Tibial nerve (tissue), 4 donors: ENCODE results near the gene MXRA8. TPM values are rescaled to one million over a fixed set of nuclear protein-coding genes. Genes with fewer than 3 reads are reported as not detected.

ENCODE experiments used
- DNase-seq, 2 donors: peaks; one replicate each; pipeline ENCODE4 v3.0.0-alpha.2; 2019; ENCODE audit warnings: low spot score in 2 of 2
- H3K27ac ChIP-seq, 4 donors: fragments of 200-600 bp; sonication (generic) in 3 of 4; one replicate each; pipeline ENCODE4 v1.5.1; 2017 to 2019; ENCODE audit warnings: mild to moderate bottlenecking in 1 of 4
- H3K27me3 ChIP-seq, 2 donors: fragments of 200-600 bp; sonication (generic) in 1 of 2; one replicate each; pipeline versions ENCODE4 v1.5.1 to v1.6.0; 2017 to 2019
- H3K36me3 ChIP-seq, 3 donors: fragments of 200-600 bp; sonication (generic); one replicate each; pipeline ENCODE4 v1.5.1; 2018 to 2019
- H3K4me1 ChIP-seq, 4 donors: fragments of 200-600 bp; sonication (generic) in 3 of 4; one replicate each; pipeline ENCODE4 v1.5.1; 2017 to 2019
- H3K4me3 ChIP-seq, 4 donors: fragments of 200-600 bp; sonication (generic) in 3 of 4; one replicate each; pipeline ENCODE4 v1.5.1; 2017 to 2019; ENCODE audit warnings: mild to moderate bottlenecking in 1 of 4, moderate library complexity in 1 of 4
- H3K9me3 ChIP-seq, 4 donors: fragments of 200-600 bp; sonication (generic) in 3 of 4; one replicate each; pipeline ENCODE4 v1.5.1; 2017 to 2019
- EP300 ChIP-seq, 2 donors: sonication (generic); formaldehyde crosslinking; IDR thresholded peaks; one replicate each; pipeline ENCODE4 v1.6.1; 2017; ENCODE audit warnings: antibody characterized with exemption in 2 of 2, mild to moderate bottlenecking in 1 of 2
- POLR2A ChIP-seq, 2 donors: fragments of 450-650 bp; IDR thresholded peaks; one replicate each; pipeline ENCODE4 v1.6.1; 2017; ENCODE audit warnings: antibody characterized with exemption in 2 of 2, mild to moderate bottlenecking in 2 of 2, moderate library complexity in 2 of 2
- WGBS, 2 donors: methylation state at CpG; one replicate each; pipeline ENCODE4 v1.1.5; 2018; 5-methylcytosine and 5-hydroxymethylcytosine counted together
- total RNA-seq, 4 donors: library from RNA; depleted of rRNA; stranded (reverse); fragments of >200 nt; gene quantifications; one replicate each; pipeline ENCODE4 v1.1.0, GENCODE V29; 2016
- TF ChIP-seq, protein P1 (sequence below), 5 experiments: fragments of 200-600 bp in 3 of 5; fragments of 450-650 bp in 2 of 5; sonication (generic) in 3 of 5; IDR thresholded peaks; one replicate each; pipeline ENCODE4 v1.5.1; 2016 to 2019; ENCODE audit warnings: antibody characterized with exemption in 5 of 5, mild to moderate bottlenecking in 3 of 5, moderate library complexity in 2 of 5

MXRA8 gene
- total RNA-seq, 4 donors from 2014 or later, result 351 to 659 (median 448) TPM

- no peak for TF ChIP-seq EP300 (IDR thresholded peaks at IDR 0.05)
- TF ChIP-seq POLR2A (IDR thresholded peaks at IDR 0.05), result no peak
- no peaks in the 10 kb centered on the region for H3K27me3 ChIP-seq
- 31 to 55% methylated on average over 8 to 11 of the region's 28 CpGs for WGBS, 2 donors
- peak overlapping the region in 3 of 4 donors; percentile 40 to 91 (median 86) for H3K27ac ChIP-seq
- peaks cover 0 to 61% (median 54%) of the 10 kb centered on the region in 4 donors for H3K4me1 ChIP-seq
- DNase-seq, result no peak
- H3K4me3 ChIP-seq, result peak overlapping the region in 1 of 4 donors; percentile 66
- no peaks in the 10 kb centered on the region for H3K9me3 ChIP-seq
- peaks cover 0 to 28% (median 4%) of the 10 kb centered on the region in 3 donors for H3K36me3 ChIP-seq
Observed at GRCh38 chr1:1353389-1354151, 4.8 kb downstream of the MXRA8 start.

DNA sequence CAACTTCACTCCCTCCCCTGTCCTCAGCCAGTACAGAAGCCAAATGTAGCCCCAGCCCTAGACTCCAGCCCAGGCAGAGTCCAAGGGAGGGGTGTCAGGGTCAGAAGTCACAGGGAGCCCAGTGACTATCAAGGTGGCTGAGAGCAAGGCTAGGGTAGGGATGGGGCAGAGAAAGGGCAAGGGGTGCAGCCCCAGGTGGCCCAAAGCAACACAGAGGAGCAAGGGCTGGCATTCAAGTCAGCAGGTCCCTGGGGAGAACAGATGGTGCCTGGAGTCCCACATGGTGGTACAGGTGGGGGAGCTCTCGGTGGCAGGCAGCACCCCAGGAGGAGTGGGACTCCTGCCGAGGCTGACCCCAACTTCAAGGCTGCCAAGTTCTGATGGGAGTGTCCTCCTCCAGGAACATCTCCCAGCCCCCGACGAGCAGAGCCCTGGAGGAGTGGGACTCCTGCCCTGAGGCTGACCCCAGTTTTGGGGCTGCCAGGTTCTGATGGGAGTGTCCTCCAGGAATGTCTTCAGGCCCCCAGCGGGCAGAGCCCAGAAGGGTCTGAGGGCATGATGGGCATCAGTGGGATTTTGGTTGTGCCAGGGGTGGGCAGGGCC, 5.5 kb downstream of the MXRA8 start:
- H3K4me3 ChIP-seq, result no peak overlapping the region
- peaks cover 0 to 28% (median 4%) of the 10 kb centered on the region in 3 donors for H3K36me3 ChIP-seq
- H3K4me1 ChIP-seq, result peaks cover 0 to 65% (median 56%) of the 10 kb centered on the region in 4 donors
- no peaks in the 10 kb centered on the region for H3K27me3 ChIP-seq
- DNase-seq, result no peak
- no peaks in the 10 kb centered on the region for H3K9me3 ChIP-seq
- H3K27ac ChIP-seq, result peak overlapping the region in 3 of 4 donors; percentile 68 to 91 (median 86)
- WGBS, 2 donors, result 31 to 51% methylated on average over 4 of the region's 5 CpGs
- TF ChIP-seq EP300 (IDR thresholded peaks at IDR 0.05) (no peak), POLR2A (IDR thresholded peaks at IDR 0.05) (no peak)
- TF ChIP-seq, protein P1, sequence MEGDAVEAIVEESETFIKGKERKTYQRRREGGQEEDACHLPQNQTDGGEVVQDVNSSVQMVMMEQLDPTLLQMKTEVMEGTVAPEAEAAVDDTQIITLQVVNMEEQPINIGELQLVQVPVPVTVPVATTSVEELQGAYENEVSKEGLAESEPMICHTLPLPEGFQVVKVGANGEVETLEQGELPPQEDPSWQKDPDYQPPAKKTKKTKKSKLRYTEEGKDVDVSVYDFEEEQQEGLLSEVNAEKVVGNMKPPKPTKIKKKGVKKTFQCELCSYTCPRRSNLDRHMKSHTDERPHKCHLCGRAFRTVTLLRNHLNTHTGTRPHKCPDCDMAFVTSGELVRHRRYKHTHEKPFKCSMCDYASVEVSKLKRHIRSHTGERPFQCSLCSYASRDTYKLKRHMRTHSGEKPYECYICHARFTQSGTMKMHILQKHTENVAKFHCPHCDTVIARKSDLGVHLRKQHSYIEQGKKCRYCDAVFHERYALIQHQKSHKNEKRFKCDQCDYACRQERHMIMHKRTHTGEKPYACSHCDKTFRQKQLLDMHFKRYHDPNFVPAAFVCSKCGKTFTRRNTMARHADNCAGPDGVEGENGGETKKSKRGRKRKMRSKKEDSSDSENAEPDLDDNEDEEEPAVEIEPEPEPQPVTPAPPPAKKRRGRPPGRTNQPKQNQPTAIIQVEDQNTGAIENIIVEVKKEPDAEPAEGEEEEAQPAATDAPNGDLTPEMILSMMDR (IDR thresholded peaks at IDR 0.05), result no peak

DNA sequence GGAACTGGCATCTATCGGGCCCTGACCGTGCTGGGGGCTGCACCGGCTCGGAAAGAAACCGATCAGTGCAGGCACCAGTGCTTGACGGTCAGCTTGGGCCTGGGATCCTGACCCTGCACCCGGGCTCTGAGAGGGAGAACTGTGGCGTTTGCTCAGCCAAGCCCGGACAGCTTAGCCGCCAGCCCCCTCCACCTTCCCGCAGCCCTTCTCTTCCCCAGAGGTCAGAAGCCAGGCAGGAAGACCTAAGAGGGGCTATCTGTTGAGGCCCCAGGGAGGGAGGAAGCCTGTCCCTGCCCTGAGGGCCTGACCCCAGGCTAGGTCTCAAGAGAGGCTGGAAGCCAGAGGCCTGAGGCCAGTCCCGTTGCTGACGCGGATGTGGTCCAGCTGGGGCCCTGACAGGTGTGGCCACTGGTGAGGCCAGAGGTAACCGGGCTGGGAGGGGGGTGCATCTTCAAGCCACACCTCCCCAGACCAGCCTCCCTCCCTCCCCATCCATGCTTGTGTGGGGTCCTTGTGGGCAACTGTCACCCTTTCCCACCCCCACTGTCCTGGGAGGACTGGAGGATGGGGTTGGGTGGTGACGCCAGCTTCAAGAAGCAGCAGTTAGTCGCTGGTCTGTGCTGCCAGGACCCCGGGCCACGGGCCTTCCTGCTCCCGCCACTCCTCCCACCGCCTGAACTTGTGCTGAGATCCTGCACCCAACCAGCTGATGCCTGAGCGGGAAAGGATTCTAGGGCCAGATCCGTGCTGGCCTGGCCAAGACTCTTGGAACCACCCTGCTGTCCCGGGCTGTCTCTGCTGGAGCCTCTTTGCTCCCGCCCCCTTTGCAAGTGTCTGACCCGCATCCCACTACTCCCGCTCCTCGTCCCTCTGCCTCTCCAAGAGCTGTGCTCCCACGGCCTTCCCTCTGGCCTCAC, 6.6 kb downstream of the MXRA8 start:
- DNase-seq, result peak in 1 of 2 donors; percentile 45
- TF ChIP-seq POLR2A (IDR thresholded peaks at IDR 0.05) (no peak), EP300 (IDR thresholded peaks at IDR 0.05) (no peak)
- TF ChIP-seq, protein P1 (IDR thresholded peaks at IDR 0.05), result no peak
- 27 to 39% methylated on average over 23 to 28 of the region's 29 CpGs for WGBS, 2 donors
- peak overlapping the region in 1 of 4 donors; percentile 24 for H3K4me3 ChIP-seq
- peaks cover 0 to 73% (median 66%) of the 10 kb centered on the region in 4 donors for H3K4me1 ChIP-seq
- no peaks in the 10 kb centered on the region for H3K9me3 ChIP-seq
- H3K27ac ChIP-seq, result peak overlapping the region in 3 of 4 donors; percentile 11 to 91 (median 68)
- H3K27me3 ChIP-seq, result no peaks in the 10 kb centered on the region
- peaks cover 0 to 28% (median 4%) of the 10 kb centered on the region in 3 donors for H3K36me3 ChIP-seq

DNA sequence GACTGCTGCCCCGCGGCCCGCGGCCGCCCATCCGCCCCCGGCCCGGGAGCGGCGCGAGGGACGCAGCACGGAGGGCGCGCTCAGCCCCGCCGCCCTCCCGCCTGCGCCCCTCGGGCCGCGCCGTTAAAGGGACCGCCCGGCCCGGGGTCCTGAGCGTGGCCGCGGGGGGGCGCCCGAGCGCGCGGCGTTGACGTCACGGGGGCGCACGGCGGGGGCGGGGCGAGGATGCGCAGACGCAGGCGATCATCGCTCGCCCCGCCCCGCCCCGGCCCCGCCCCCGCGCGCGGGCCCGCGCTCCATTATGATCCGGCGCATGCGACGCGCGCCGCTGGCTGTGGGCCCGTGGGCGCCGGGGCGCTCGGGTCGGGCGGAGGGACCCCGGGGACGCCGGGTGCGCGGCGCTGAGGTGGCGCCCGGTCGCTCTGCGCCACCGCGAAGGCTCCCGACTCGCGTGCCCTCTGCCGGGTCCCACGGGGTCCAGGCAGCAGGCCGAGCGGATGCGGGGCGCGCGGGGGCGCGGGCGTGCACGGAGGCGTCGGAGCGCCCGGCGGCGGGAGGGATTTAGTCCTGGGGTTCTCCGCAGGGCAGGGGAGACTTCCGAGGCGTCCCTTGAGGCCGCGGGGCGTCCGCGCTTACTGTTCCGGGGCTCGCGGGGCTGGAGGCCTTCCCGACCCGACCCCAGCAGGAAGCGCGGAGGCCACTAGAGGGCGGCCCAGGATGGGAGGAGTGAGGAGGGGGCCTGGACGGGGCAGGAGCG, 8.9 kb downstream of the MXRA8 start, which contains the start of gene DVL1:
Gene DVL1, minus strand, starts transcription at position 163 of the 757 bp plus-strand sequence. CDS start 353 bp downstream, outside the sequence.
- 0% methylated on average over 40 of the region's 122 CpGs; no CpG with 5 or more reads in 1 of the 2 donors for WGBS, 2 donors

More for the DNA sequence above, 8.9 kb downstream of the MXRA8 start, which contains the start of gene DVL1:
- Histone ChIP-seq H3K4me1 (peaks cover 0 to 73% (median 66%) of the 10 kb centered on the region in 4 donors), H3K4me3 (peak within 1 kb of the TSS; percentile 73 to 88 (median 83)), H3K9me3 (no peaks in the 10 kb centered on the region), H3K27ac (peak within 1 kb of the TSS; percentile 85 to 96 (median 90)), H3K27me3 (no peaks in the 10 kb centered on the region), H3K36me3 (peaks cover 0 to 19% (median 0%) of the 10 kb centered on the region in 3 donors)
- no peak for TF ChIP-seq EP300 (IDR thresholded peaks at IDR 0.05)
- TF ChIP-seq, protein P1 (IDR thresholded peaks at IDR 0.05), result peak; percentile 44 to 84 (median 54)
- peak; percentile 6 to 63 for TF ChIP-seq POLR2A (IDR thresholded peaks at IDR 0.05)
- peak in 1 of 2 donors; percentile 43 for DNase-seq
